Fibroblast of upper back skin (primary cell): ENCODE data around the gene PIF1.

Source experiments
- DNase-seq: peaks from one replicate; pipeline ENCODE4 v3.0.0-alpha.2; 2013

The PIF1 gene

DNA sequence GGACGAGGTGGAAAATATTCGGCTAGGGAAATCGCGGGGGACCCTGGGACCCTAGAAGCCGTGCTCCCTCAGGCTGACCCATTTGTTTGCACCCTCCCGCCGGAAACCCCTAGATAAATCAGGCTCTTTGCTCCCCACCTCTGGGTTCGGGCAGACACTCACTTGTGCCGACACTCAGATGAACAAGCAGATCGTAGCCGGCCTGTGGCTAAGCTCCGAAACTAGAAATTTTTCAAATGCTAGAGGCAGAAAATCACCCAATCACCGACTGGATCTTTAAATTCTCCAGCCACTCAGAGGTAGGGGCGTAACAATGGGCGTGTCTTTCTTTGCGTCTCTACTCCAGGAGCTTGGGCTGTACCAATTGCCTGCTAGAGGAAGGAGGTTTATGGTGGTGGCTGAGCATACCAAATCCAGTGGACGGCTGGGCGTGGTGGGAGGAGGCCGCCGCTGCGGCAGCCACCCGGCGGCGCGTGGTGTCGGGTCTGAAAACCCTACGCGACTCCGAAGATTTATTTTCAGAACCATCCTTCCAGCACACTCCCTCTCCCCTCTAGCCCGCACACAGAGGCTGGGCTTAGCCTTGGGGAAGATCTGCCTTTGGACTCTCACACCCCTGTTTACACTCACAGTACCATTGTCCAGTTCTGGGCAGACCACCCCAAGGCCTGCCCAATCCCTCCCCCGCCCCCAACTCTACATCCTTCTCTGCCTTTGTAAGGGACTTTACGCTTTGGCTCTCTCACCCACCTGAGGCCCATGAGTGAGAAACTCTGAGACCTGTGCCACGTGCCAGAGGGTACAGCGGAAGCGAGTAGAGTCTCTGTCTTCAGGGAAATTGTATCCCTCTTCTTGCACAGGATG is at the start of gene PIF1:
PIF1 (minus strand) TSS at position 217 of the 864 bp plus-strand sequence. CDS start 1,312 bp downstream, outside the sequence.
- DNase-seq: peak; percentile 99

DNA sequence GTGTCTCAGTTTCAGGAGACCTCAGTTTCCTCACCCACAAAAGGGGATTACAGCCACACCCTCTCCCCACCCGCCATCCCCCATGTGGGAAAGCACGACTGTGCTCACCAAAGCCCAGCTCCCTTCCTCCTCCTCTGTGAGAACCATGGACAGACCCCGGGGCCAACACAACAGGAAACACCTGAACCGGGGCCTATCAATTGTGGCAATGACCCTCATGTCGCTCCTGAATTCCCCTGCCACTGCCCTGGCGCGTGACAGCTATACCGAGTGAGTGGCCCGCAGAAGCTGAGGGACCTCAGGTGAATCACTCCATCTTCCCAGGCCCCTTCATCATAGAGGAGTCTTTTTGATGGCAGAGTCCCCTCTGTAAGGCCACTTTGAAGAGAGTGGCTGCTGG is 44.9 kb upstream of the PIF1 start:
- DNase-seq: no peak

GRCh38 chr15:64869501-64869900 is 44.1 kb upstream of the PIF1 start:
- DNase-seq: no peak

DNA sequence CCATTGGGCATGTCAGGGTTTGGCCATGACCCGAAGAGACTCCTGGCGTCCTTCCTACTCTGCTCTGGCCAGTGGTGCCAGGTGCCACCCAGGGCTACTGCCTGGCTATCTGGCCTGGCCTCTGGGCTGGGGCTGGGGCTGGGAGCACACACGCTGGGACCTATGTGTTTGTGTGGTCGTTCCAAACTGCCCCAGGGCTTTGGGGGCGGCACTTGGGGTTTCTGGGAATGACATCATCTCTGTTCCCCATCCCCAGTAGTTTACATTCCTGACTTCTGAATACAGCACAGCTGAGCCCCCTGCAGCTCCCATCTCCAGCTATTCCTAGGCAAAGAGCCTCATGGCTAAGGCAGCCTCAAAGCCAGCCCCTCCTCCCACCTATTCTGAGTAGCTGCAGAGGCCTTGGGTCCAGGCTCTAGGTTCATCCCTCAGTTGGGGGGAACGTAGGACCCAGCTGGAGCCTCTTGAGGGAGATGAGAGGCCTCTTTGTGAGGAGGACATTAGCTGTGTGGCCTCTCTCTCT is 40.6 kb upstream of the PIF1 start:
- peak; percentile 97 for DNase-seq

- DNase-seq: no peak
Measured at GRCh38 chr15:64865126-64865997, 39.9 kb upstream of the PIF1 start.

DNA sequence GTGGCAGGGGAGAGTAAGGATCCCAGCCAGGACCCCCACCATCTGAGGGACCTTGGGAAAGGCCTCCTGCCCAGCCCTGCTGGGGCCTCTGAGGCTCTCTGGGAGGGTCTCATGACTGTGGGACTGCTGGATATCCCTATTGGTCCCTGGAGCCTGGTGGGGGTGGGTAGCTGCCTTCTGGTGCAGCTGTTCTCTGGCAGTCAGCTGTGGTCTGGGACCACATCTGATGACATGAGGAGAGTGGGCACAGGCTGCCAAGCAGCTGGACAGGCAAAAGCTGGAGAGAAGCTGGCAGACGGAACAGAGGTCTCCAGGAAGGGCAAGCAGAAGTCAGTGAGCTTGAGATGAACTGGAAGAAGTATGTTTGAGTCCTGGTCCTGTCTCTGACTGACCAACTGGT is 38.6 kb upstream of the PIF1 start:
- DNase-seq: no peak

- DNase-seq: no peak
Measured at GRCh38 chr15:64862408-64862807, 37.0 kb upstream of the PIF1 start.

DNA sequence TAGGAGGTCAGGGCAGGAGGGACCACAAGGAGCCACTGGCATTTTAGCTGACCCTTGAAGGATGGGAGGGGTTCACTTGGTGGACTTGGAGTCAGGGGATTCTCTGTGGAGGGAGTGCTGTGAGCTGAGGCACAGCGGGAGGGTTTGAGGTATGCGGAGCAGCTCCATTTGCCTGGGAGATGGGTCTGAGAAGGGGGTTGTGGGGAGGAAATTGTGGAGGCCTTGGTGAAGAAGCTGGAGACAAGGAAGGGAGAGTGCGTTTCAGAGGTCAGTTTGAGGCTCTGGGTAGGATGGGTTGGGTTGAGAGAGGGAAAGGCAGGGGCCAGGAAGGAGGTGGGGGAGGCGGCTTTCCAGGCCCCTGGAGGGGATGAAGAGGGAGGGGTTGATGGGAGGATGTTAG is 36.5 kb upstream of the PIF1 start:
- DNase-seq: no peak

DNA sequence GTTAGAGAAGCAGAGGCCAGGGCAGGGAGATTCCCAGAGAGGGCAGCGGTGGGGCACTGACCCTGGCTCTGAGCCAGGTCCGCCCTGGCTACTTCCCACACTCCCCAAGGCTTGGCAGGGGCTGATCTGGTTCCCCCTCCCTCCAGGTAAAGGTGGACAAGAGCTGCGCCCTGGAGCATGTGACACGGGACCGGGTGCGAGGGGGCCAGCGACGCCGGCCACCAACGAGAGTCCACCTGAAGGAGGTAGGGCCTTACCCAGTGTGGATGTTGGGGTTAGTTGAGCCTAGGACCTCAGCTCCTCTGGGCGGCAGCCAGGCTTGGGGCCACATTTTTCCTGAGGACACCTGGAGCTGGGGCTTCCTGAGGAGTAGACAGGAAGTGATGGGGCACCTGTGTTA is 35.9 kb upstream of the PIF1 start:
- DNase-seq: no peak

- no peak for DNase-seq
Measured at GRCh38 chr15:64859226-64859625, 33.8 kb upstream of the PIF1 start.

GRCh38 chr15:64858021-64858575 is 32.7 kb upstream of the PIF1 start:
- DNase-seq: no peak

DNA sequence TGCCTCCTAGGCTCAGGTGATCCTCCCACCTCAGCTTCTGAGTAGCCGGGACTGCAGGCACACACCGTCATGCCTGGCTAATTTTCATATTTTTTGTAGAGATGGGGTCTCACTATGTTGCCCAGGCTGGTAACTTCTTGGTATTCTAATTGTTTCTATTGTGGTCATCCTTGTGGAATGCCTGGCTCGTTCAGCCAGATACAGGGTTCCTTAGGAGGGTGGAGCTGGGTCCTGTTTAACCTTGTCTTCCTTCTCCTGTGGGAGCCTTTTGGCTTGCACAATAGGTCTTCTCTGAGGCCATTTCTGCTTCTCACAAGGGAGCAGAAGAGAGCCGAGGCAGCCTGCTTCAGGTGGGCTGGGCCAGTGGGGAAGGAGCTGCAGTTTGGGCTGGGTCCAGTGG is 32.0 kb upstream of the PIF1 start:
- DNase-seq: peak; percentile 62

DNA sequence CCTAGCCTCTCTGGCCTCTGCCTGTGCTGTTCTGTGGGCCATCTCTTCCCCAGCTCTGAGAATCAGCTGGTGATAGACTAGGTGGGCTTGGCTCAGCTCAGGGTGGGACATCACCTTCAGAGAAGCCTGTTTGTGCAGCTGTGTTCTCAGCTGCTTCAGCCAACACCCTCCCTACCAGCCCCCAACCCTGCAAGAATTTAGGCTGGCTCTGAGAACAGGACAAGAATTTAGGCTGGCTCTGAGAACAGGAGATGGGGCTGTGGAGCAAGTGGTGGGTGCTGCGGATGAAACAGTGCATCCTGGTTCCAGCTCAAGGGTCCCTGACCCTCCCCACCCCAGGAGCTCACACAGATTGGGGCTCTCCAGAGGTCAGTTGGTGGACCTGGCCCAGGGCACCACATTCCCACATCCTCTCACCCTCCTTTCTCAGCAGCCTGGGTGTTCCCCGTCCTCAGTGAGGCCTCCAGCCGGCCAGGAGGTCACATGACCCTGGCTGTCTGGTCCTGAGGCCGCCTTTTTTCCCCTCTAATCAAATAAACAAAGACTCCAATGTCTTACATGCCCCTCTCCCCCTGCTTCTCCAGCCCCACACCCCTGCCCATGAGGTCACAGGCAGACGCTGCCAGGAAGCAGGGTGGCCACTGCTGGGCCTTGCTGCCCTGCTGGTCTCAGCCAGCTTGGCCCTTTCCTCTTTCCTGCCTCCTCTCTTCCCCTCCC is 31.1 kb upstream of the PIF1 start:
- DNase-seq: no peak

DNA sequence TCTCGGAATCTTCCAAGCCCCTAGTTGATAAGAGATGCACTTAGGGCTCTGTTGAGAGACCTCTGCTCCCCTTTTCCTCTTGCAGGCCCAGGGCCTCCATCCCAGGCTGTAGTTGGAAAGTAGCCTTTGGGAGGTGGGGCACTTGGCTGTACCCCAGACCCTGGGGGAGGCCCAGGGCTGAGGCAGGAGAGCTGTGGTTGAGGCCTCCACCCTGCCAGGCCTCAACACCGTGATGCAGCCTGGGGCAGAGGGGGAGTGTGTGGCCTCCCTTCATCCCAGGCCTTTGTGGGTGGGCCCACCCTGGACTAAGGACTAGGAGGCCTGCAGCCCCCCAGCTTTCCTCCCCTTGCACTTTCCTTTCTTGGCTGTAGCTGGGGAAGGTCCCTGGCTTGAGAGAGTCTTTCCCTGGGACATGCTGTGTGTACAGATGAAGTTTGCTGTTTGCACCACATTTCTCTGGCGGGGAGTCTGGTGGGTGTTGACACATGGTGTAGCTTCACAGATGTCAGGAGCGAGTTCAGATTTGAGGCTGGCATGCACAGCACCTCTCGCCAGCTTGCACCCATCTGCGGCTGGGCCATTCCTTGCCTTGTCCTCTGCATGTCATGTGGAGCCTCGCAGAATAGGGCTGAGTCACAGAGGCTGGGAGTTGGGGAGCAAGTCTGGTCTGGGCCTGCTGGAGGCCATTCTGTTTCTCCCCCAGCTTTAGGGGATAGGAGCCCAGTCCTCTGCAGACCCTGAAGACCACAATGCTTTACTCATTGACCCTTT is 29.9 kb upstream of the PIF1 start:
- DNase-seq: peak; percentile 36

DNA sequence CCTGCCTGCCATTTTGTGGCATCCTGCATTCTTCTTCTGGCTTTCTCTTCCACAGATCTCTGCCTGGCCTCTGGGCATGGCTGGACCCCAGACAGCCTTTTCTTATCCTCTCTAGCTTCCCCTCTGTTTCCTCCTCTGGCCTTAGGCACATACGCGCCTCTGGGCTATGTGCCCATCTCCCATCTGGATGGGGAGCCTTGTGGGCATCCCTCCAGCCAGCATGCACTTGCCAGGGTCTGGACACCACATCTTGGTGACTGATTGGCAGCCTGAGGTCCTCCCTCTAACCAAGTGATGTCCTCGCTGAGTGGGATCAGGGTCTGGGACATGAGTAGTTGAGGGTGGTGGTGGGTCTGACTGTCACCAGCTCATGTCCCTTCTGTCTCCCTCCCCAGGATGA is 29.1 kb upstream of the PIF1 start:
- no peak for DNase-seq

GRCh38 chr15:64854041-64854440 is 28.6 kb upstream of the PIF1 start:
- no peak for DNase-seq

- DNase-seq: peak; percentile 90
Measured at GRCh38 chr15:64851503-64851840, 26.0 kb upstream of the PIF1 start.

DNA sequence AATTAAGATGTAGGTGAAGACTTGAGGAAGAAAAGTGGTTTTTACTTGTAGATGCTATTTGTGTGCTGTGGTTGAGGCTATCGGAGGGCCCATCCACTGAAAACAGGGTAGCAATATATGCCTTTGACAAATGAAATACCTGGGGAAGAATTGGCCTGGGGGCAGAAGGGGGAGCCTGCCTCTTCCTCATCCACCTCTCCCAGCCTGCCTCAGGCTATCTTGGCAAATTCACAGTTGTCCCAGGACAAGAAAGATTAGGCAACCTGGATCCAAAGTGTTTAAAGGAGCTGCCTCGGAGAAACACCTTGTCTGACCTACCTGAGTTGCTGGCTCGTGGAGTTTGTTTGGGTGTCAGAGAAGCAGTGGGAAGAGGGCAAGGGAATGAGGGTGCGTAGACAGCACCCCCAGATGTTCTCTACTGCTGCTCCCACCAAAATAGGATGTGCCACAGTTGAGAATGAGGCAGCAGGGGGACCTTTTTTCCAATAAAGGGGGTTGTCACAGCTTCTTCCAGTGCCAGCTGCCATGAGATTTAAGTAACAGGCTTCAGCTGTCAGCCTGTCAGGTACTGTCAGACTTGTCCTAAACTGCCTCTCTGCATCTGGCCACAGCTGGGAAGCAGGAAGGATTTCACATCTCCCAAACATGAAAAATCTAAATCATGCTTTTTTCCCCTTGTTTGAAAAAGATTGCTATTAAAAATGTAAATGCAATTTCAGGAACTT is 25.5 kb upstream of the PIF1 start:
- DNase-seq: no peak

DNA sequence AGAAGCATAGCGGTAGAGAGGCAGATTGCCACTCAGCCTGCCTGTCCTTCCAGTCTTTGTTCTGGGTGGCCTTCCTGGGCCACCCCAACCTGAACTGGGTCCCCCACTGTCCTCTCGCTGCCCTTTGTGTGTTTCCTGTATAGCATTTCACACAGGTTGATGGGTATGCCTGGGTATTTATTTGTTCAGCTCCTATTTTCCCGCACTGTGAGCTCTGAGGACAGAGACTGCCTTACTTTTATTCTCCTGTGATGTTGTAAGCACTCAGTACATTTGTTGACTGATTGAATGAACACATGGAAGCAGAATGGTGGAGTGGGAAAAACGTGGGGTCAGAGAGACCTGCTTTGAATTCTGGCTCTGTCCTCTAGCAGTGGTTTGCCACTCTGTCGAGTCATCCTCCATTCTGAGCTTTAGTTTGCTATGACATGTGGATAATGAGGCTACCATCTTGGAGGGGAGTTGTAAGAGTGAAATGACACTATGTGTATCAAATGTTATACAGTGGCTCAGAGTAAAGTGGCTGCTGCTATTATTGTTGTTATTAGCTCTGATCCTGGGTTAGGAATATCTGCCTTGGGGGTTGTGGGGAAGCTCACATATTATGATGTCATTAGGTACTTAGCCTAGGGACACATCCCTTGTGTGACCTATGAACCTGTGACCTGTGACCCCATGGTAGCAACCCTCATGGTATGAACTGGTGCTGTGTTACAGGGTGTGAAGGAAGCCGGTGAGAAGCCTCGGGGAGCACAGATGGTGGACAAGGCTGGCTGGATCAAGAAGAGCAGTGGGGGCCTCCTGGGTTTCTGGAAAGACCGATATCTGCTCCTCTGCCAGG is 22.6 kb upstream of the PIF1 start:
- no peak for DNase-seq

DNA sequence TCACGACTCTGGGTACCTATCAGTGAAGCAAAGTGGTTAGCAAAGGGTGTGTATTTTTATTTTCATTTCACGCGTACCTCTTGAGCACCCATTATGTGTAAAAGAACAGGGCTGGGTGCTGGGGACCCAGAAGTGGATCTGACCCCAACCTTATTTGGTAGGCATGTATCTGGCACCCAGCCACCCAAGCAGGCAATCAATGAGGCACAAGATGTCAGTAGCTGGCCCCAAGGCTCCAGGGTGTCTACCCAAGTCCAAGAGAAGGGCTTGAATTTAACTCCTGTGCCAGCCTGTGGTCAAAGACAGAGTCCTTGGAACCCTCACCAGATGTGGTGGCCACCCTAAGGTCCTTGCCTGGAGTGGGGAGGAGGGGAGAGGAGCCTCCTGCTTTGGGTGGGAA is 22.0 kb upstream of the PIF1 start:
- no peak for DNase-seq
